Peyer's patch (tissue), 4 donors: ENCODE data around the gene PTS. TPM values are rescaled to one million over a fixed set of nuclear protein-coding genes. Genes with fewer than 3 reads are reported as not detected.
A peak's percentile ranks its signal among the peaks of the same experiment; 100 is the strongest.

Experiments
- DNase-seq, 3 donors: peaks; one replicate each; pipeline ENCODE4 v3.0.0-alpha.2; 2017 to 2019
- H3K27ac ChIP-seq, 4 donors: fragments of 200-600 bp; sonication (generic); one replicate each; pipeline ENCODE4 v1.5.1; 2016 to 2019
- H3K27me3 ChIP-seq, 2 donors: fragments of 200-600 bp; sonication (generic); one replicate each; pipeline ENCODE4 v1.5.1; 2019
- H3K36me3 ChIP-seq, 3 donors: fragments of 200-600 bp; sonication (generic); one replicate each; pipeline ENCODE4 v1.5.1; 2016 to 2019
- H3K4me1 ChIP-seq, 4 donors: fragments of 200-600 bp; sonication (generic); one replicate each; pipeline ENCODE4 v1.5.1; 2016 to 2019
- H3K4me3 ChIP-seq, 4 donors: fragments of 200-600 bp; sonication (generic); 1 replicate in 3 of 4; 2 replicates in 1 of 4; pipeline ENCODE4 v1.5.1; 2016 to 2019; ENCODE audit warnings: mild to moderate bottlenecking in 1 of 4
- H3K9me3 ChIP-seq, 4 donors: fragments of 200-600 bp; sonication (generic); one replicate each; pipeline ENCODE4 v1.5.1; 2016 to 2019; ENCODE audit warnings: mild to moderate bottlenecking in 1 of 4
- POLR2A ChIP-seq, 2 donors: fragments of 450-650 bp; IDR thresholded peaks; one replicate each; pipeline ENCODE4 v1.5.1; 2017; ENCODE audit warnings: antibody characterized with exemption in 2 of 2, mild to moderate bottlenecking in 2 of 2, moderate library complexity in 2 of 2
- total RNA-seq, 4 donors: library from RNA; depleted of rRNA; stranded (reverse); fragments of >200 nt; gene quantifications; one replicate each; pipeline ENCODE4 v1.1.0, GENCODE V29; 2016
- TF ChIP-seq, protein P1 (sequence below), 6 experiments: fragments of 450-650 bp in 4 of 6; fragments of 200-600 bp in 2 of 6; sonication (generic) in 1 of 6; IDR thresholded peaks; one replicate each; pipeline ENCODE4 v1.5.1; 2017 to 2019; ENCODE audit warnings: antibody characterized with exemption in 6 of 6, mild to moderate bottlenecking in 3 of 6, moderate library complexity in 1 of 6

PTS gene
- total RNA-seq, 4 donors from 2014 or later: 15.7 to 34.3 (median 24.5) TPM

DNA sequence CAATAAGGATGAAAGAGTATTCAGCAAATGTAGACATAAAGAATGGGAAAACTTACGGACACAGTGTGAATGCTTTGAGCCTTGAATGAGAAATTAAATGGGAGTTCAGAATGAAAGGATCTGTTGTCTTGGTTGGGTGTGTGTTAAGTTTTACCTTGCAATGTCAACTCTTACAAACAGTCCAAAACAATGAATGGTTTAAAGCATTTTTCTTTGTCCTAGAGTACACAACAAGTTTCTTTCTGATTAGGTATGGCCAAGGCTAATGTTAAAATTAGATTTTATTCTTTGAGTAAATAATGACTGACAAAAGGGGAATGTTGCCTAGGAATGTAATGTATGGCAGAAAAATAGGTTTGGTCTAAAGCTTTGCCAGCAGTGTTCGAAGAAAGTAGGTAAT lies 2.5 kb downstream of the PTS start:
- H3K4me3 ChIP-seq: no peak overlapping the region
- no peaks in the 10 kb centered on the region for H3K27me3 ChIP-seq
- H3K27ac ChIP-seq: no peak overlapping the region
- H3K4me1 ChIP-seq: peaks cover 0 to 5% (median 2%) of the 10 kb centered on the region in 4 donors
- no peak for DNase-seq
- peaks cover 0 to 20% (median 0%) of the 10 kb centered on the region in 3 donors for H3K36me3 ChIP-seq
- TF ChIP-seq, protein P1, sequence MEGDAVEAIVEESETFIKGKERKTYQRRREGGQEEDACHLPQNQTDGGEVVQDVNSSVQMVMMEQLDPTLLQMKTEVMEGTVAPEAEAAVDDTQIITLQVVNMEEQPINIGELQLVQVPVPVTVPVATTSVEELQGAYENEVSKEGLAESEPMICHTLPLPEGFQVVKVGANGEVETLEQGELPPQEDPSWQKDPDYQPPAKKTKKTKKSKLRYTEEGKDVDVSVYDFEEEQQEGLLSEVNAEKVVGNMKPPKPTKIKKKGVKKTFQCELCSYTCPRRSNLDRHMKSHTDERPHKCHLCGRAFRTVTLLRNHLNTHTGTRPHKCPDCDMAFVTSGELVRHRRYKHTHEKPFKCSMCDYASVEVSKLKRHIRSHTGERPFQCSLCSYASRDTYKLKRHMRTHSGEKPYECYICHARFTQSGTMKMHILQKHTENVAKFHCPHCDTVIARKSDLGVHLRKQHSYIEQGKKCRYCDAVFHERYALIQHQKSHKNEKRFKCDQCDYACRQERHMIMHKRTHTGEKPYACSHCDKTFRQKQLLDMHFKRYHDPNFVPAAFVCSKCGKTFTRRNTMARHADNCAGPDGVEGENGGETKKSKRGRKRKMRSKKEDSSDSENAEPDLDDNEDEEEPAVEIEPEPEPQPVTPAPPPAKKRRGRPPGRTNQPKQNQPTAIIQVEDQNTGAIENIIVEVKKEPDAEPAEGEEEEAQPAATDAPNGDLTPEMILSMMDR (IDR thresholded peaks at IDR 0.05): no peak
- TF ChIP-seq POLR2A (IDR thresholded peaks at IDR 0.05): no peak
- H3K9me3 ChIP-seq: no peaks in the 10 kb centered on the region

DNA sequence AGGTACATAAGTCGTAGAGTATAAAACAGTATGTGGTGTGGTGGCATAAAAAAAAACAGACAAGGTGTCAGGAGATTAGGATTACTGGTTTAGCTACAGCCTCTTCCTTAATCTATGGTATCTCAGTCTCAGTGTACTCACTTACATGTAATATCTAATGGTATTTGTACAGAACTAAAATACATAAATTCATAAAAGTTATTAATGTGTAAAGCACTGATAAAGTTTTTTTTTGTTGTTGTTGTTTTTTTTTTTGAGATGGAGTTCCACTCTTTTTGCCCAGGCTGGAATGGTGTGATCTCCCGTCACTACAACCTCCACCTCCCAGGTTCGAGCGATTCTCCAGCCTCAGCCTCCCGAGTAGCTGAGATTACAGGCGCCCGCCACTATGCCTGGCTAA lies 2.9 kb downstream of the PTS start:
- Histone ChIP-seq H3K27ac (peak overlapping the region in 1 of 4 donors; percentile 5), H3K27me3 (no peaks in the 10 kb centered on the region)
- TF ChIP-seq, protein P1 (IDR thresholded peaks at IDR 0.05): no peak
- no peak for TF ChIP-seq POLR2A (IDR thresholded peaks at IDR 0.05)

DNA sequence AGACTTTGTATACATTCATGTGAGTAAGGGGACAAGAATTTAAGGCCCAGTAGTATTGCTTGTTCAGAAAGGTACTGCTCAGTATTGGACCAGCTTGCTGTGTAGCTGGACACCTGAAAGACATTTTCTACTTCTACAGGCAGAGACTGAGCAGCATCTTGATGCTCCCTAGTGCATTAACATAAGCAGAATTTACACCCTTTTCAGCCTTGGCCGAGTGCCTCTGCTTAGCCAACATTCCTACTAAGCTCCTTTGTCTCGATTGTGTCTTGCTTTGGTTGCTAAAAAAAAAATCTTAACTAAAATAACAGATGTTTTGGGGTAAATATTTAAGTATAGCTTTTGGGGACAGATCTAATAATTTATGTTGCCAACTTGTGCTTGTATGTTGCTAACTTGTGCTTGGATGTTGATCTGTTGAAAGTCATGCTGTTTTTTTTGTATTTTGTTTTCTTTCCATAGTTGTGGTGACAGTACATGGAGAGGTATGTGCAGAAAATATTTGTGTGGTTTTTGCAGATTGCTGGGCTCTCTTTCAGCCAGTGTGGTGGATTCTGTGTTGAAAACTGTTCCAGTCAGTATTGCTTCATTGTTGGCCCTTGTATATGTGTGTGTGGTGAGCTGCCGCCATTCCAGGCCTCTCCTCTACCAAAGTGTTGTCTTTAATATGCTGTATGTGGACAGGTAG lies 3.7 kb downstream of the PTS start:
- DNase-seq: no peak
- Histone ChIP-seq H3K4me3 (no peak overlapping the region), H3K9me3 (no peaks in the 10 kb centered on the region), H3K36me3 (peaks cover 0 to 20% (median 0%) of the 10 kb centered on the region in 3 donors), H3K27me3 (no peaks in the 10 kb centered on the region), H3K27ac (peak overlapping the region in 2 of 4 donors; percentile 15 to 40), H3K4me1 (peaks cover 0 to 5% (median 2%) of the 10 kb centered on the region in 4 donors)
- TF ChIP-seq, protein P1 (IDR thresholded peaks at IDR 0.05): no peak

More for the DNA sequence above, 2.9 kb downstream of the PTS start:
- Histone ChIP-seq H3K9me3 (no peaks in the 10 kb centered on the region), H3K4me1 (peaks cover 0 to 5% (median 2%) of the 10 kb centered on the region in 4 donors), H3K36me3 (peaks cover 0 to 20% (median 0%) of the 10 kb centered on the region in 3 donors), H3K4me3 (no peak overlapping the region)
- no peak for DNase-seq

DNA sequence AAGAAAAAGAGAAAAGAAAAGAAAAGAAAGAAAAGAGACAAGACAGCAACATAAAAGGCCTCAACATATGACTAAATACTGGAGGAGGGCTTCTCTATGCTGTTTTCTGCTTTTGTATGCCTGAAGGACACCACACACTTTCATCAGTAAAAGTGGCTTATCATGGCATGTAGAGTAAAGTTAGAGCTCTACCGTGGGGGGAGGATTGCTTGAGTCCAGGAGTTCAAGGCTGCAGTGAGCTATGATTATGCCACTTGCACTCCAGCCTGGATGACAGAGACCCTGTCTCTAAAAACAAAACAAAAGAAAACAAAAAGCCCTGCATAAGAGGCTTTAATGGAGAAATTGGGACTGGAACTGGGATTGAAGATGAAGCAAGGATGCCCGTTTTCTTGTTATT lies 5.7 kb downstream of the PTS start:
- H3K4me1 ChIP-seq: peaks cover 0 to 5% (median 2%) of the 10 kb centered on the region in 4 donors
- H3K9me3 ChIP-seq: no peaks in the 10 kb centered on the region
- H3K36me3 ChIP-seq: peaks cover 0 to 40% (median 0%) of the 10 kb centered on the region in 3 donors
- DNase-seq: no peak
- H3K27ac ChIP-seq: no peak overlapping the region
- TF ChIP-seq, protein P1 (IDR thresholded peaks at IDR 0.05): no peak
- no peak for TF ChIP-seq POLR2A (IDR thresholded peaks at IDR 0.05)
- no peak overlapping the region for H3K4me3 ChIP-seq
- no peaks in the 10 kb centered on the region for H3K27me3 ChIP-seq

DNA sequence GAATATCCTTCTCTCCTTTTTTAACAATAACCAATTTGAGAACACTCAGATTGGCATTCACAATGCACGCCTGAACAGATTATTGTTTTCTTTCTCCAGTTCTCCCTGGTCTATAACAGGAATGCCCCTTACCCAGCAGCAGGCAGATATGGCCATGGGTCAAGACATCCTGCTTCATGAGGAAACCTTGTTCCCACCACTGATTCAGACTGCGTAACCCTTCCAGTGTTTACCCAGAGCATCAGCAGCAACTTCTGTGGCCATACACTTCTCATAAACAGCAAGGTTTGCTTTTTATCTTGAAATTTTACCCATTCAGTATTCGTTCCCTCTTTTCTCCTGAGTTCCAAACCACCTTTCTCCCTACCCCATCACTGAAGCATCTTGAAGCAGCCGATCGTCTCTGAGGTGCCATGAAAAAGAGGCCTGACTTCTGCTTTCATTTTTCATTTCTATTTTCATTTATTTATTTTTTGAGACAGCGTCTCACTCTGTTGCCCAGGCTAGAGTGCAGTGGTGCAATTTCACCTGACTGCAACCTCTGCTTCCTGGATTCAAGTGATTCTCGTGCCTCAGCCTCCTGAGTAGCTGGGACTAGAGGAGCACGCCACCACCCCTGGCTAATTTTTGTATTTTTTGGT lies 9.6 kb downstream of the PTS start:
- TF ChIP-seq, protein P1 (IDR thresholded peaks at IDR 0.05): no peak
- no peak for TF ChIP-seq POLR2A (IDR thresholded peaks at IDR 0.05)
- DNase-seq: no peak
- no peaks in the 10 kb centered on the region for H3K4me1 ChIP-seq

More for the DNA sequence above, 9.6 kb downstream of the PTS start:
- Histone ChIP-seq H3K9me3 (no peaks in the 10 kb centered on the region), H3K4me3 (no peak overlapping the region), H3K36me3 (peaks cover 0 to 40% (median 0%) of the 10 kb centered on the region in 3 donors), H3K27me3 (no peaks in the 10 kb centered on the region), H3K27ac (no peak overlapping the region)
